ENCODE data around the gene TMC1.

TMC1 gene

GRCh38 chr9:72597601-72598000, 76.2 kb downstream of the TMC1 start:
- TF ChIP-seq POLR2AphosphoS5 (IDR thresholded peaks at IDR 0.05; ENCODE audit: low read depth, low read length) (no peak), TAF1 (IDR thresholded peaks at IDR 0.05; ENCODE audit: borderline replicate concordance, low read depth, low read length) (no peak)
- no peak for FAIRE-seq

GRCh38 chr9:72598639-72599038, 77.2 kb downstream of the TMC1 start:
- DNase-seq (ENCODE audit: insufficient read length), result no peak
- TF ChIP-seq POLR2AphosphoS5 (IDR thresholded peaks at IDR 0.05; ENCODE audit: low read depth, low read length) (no peak), POLR2A (IDR thresholded peaks at IDR 0.05; ENCODE audit: low read depth, low read length) (no peak), TAF1 (IDR thresholded peaks at IDR 0.05; ENCODE audit: borderline replicate concordance, low read depth, low read length) (no peak)
- no peak for FAIRE-seq

More at GRCh38 chr9:72597601-72598000, 76.2 kb downstream of the TMC1 start:
- DNase-seq (ENCODE audit: insufficient read length), result no peak

DNA sequence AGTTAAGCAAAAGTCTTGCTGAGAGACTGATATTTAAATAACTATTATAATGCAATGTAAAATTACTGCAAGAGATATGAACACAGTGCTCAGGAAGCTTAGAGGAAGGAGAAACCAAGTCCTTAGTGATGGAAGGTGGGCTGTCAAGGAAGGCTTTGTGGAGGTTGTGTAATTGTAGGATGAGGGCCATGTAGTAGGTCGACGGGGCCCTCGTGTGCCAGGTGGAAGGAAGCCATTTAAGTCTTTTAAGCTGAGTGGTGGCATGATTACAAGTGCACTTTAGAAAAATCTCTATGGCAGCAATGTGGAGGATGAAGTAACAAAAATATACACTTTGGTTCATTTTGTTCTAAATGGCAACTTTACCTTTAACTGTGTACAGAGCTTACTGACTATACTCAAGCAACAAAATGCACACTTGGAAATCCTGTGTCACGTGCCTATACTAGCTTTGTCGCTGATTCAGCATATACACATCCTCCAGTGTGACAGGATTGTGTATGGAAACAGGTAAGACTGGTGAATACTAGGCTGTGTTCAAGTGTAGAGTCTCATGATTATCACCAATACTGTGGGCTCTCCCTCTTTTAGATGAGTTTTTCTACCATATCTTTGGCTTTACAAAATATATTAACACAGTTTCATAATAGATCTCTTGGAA, 78.6 kb downstream of the TMC1 start:
- FAIRE-seq, result peak; percentile 27
- TF ChIP-seq POLR2A (IDR thresholded peaks at IDR 0.05; ENCODE audit: low read depth, low read length) (no peak), TAF1 (IDR thresholded peaks at IDR 0.05; ENCODE audit: borderline replicate concordance, low read depth, low read length) (no peak), POLR2AphosphoS5 (IDR thresholded peaks at IDR 0.05; ENCODE audit: low read depth, low read length) (no peak)
- DNase-seq (ENCODE audit: insufficient read length), result no peak

DNA sequence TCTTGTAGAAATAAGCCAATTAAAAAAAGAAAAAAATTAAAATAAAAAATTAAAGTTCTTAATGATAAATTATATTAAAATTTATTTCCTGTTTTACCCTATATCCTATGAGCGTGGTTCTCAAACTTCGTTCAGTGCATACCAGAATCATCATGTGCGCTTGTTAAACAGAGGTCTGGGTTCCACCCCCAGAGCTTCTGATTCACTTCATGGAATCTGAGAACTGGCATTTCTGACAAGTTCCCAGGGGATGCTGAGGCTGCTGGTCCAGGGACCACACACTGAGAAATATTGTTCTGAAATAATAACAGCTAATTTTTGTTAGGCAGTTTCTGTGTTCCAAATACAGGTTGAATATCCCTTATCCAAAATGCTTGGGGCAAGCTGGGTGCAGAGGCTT, 79.3 kb downstream of the TMC1 start:
- no peak for FAIRE-seq
- DNase-seq (ENCODE audit: insufficient read length), result no peak

GRCh38 chr9:72601615-72602014, 80.2 kb downstream of the TMC1 start:
- TF ChIP-seq POLR2AphosphoS5 (IDR thresholded peaks at IDR 0.05; ENCODE audit: low read depth, low read length) (no peak), TAF1 (IDR thresholded peaks at IDR 0.05; ENCODE audit: borderline replicate concordance, low read depth, low read length) (no peak), POLR2A (IDR thresholded peaks at IDR 0.05; ENCODE audit: low read depth, low read length) (no peak)
- FAIRE-seq, result no peak

More for the DNA sequence above, 79.3 kb downstream of the TMC1 start:
- TF ChIP-seq POLR2AphosphoS5 (IDR thresholded peaks at IDR 0.05; ENCODE audit: low read depth, low read length), result no peak
- no peak for TF ChIP-seq POLR2A (IDR thresholded peaks at IDR 0.05; ENCODE audit: low read depth, low read length)
- no peak for TF ChIP-seq TAF1 (IDR thresholded peaks at IDR 0.05; ENCODE audit: borderline replicate concordance, low read depth, low read length)

GRCh38 chr9:72612449-72612848, 91.0 kb downstream of the TMC1 start:
- FAIRE-seq, result no peak
- DNase-seq (ENCODE audit: insufficient read length), result no peak
- TF ChIP-seq TAF1 (IDR thresholded peaks at IDR 0.05; ENCODE audit: borderline replicate concordance, low read depth, low read length) (no peak), POLR2AphosphoS5 (IDR thresholded peaks at IDR 0.05; ENCODE audit: low read depth, low read length) (no peak), POLR2A (IDR thresholded peaks at IDR 0.05; ENCODE audit: low read depth, low read length) (no peak)

More at GRCh38 chr9:72601615-72602014, 80.2 kb downstream of the TMC1 start:
- DNase-seq (ENCODE audit: insufficient read length), result no peak

- TF ChIP-seq TAF1 (IDR thresholded peaks at IDR 0.05; ENCODE audit: borderline replicate concordance, low read depth, low read length) (no peak), POLR2A (IDR thresholded peaks at IDR 0.05; ENCODE audit: low read depth, low read length) (no peak), POLR2AphosphoS5 (IDR thresholded peaks at IDR 0.05; ENCODE audit: low read depth, low read length) (no peak)
- FAIRE-seq, result no peak
- DNase-seq (ENCODE audit: insufficient read length), result no peak
Observed at GRCh38 chr9:72614067-72614466, 92.7 kb downstream of the TMC1 start.

DNA sequence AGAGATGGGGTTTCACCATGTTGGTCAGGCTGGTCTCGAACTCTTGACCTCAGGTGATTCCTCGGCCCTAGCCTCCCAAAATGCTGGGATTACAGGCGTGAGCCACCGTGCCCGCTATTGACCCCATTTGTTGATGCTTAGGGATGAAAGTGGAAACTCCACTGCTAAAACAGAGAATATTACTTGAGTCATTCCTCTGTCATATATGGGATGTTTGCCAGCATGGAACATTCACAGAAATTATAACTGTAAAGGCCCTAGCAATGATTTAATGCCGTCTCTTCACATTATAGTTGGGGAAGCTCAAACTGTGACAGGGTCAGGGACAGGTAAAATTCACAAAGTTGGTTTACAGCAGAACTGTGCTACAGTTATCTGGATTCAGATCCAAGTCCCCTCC, 94.5 kb downstream of the TMC1 start:
- FAIRE-seq (no peak), DNase-seq (ENCODE audit: insufficient read length) (no peak)
- TF ChIP-seq POLR2AphosphoS5 (IDR thresholded peaks at IDR 0.05; ENCODE audit: low read depth, low read length), result no peak
- TF ChIP-seq TAF1 (IDR thresholded peaks at IDR 0.05; ENCODE audit: borderline replicate concordance, low read depth, low read length), result no peak
- no peak for TF ChIP-seq POLR2A (IDR thresholded peaks at IDR 0.05; ENCODE audit: low read depth, low read length)

- FAIRE-seq (no peak), DNase-seq (ENCODE audit: insufficient read length) (no peak)
Observed at GRCh38 chr9:72618811-72619210, 97.4 kb downstream of the TMC1 start.

DNA sequence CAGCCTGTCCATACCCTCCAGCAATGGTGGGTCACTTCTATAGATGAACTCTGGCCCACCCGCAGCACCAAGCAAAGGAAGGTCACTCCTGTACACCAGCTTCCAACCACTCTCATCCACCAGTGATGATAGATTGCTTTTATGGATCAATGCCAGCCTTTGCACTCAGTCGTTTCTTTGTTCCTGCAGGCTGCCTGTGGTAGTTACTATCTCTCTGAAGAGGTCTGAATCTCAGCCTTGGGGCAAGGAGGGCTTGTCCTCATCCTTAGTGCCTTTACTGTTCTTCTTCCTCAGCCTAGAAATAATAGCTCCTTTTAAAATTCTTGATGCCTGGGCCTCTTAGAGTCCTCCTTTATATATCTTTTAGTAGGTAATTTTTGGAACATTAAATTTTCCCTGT, 100.8 kb downstream of the TMC1 start:
- no peak for TF ChIP-seq TAF1 (IDR thresholded peaks at IDR 0.05; ENCODE audit: borderline replicate concordance, low read depth, low read length)
- TF ChIP-seq POLR2AphosphoS5 (IDR thresholded peaks at IDR 0.05; ENCODE audit: low read depth, low read length), result no peak
- TF ChIP-seq POLR2A (IDR thresholded peaks at IDR 0.05; ENCODE audit: low read depth, low read length), result no peak
- no peak for DNase-seq (ENCODE audit: insufficient read length)
- no peak for FAIRE-seq

More at GRCh38 chr9:72618811-72619210, 97.4 kb downstream of the TMC1 start:
- TF ChIP-seq TAF1 (IDR thresholded peaks at IDR 0.05; ENCODE audit: borderline replicate concordance, low read depth, low read length) (no peak), POLR2A (IDR thresholded peaks at IDR 0.05; ENCODE audit: low read depth, low read length) (no peak), POLR2AphosphoS5 (IDR thresholded peaks at IDR 0.05; ENCODE audit: low read depth, low read length) (no peak)

GRCh38 chr9:72623156-72623555, 101.7 kb downstream of the TMC1 start:
- TF ChIP-seq TAF1 (IDR thresholded peaks at IDR 0.05; ENCODE audit: borderline replicate concordance, low read depth, low read length), result no peak
- TF ChIP-seq POLR2A (IDR thresholded peaks at IDR 0.05; ENCODE audit: low read depth, low read length), result no peak
- TF ChIP-seq POLR2AphosphoS5 (IDR thresholded peaks at IDR 0.05; ENCODE audit: low read depth, low read length), result no peak
- FAIRE-seq (no peak), DNase-seq (ENCODE audit: insufficient read length) (no peak)

GRCh38 chr9:72627147-72627546, 105.7 kb downstream of the TMC1 start:
- TF ChIP-seq POLR2AphosphoS5 (IDR thresholded peaks at IDR 0.05; ENCODE audit: low read depth, low read length) (no peak), TAF1 (IDR thresholded peaks at IDR 0.05; ENCODE audit: borderline replicate concordance, low read depth, low read length) (no peak), POLR2A (IDR thresholded peaks at IDR 0.05; ENCODE audit: low read depth, low read length) (no peak)
- no peak for DNase-seq (ENCODE audit: insufficient read length)
- no peak for FAIRE-seq

Measured in GM12892 (cell line).